A204.1 (cell line): ENCODE measurements around the gene PPFIA1.
"Not testable (repeated sequence)": the region's sequence is repeated elsewhere in the genome, so short reads cannot be mapped to it uniquely, and the experiment has no call there.

Experiments used
- FAIRE-seq: peaks from 2 replicates; lab custom pipeline; 2012; peaks lifted over from hg19 to GRCh38; lab: Jason Lieb, UNC

PPFIA1 gene

GRCh38 chr11:70359451-70360205 is 89.1 kb downstream of the PPFIA1 start:
- FAIRE-seq, result no peak

- FAIRE-seq, result no peak
These were observed 89.7 kb downstream of the PPFIA1 start for GRCh38 chr11:70360211-70360610.

DNA sequence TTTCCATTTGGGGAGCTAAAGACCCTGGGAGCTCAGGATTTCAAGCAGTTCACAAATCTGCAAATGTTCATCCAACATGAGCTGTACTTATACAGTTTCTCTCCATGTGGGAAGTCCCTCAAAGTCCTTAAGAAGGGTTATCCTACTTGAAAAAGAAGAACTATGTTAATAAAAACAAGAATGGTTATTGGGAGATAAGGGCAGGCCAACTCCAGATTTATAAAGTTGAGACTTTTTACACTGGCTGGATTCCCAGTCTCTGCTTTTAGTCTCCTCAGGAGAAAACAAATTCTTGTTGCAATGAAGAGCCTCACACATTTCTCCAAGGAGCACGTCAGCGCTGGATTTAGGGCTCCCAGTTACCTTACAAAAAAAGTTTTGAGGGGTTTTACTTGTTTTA is 93.7 kb downstream of the PPFIA1 start:
- FAIRE-seq, result no peak

DNA sequence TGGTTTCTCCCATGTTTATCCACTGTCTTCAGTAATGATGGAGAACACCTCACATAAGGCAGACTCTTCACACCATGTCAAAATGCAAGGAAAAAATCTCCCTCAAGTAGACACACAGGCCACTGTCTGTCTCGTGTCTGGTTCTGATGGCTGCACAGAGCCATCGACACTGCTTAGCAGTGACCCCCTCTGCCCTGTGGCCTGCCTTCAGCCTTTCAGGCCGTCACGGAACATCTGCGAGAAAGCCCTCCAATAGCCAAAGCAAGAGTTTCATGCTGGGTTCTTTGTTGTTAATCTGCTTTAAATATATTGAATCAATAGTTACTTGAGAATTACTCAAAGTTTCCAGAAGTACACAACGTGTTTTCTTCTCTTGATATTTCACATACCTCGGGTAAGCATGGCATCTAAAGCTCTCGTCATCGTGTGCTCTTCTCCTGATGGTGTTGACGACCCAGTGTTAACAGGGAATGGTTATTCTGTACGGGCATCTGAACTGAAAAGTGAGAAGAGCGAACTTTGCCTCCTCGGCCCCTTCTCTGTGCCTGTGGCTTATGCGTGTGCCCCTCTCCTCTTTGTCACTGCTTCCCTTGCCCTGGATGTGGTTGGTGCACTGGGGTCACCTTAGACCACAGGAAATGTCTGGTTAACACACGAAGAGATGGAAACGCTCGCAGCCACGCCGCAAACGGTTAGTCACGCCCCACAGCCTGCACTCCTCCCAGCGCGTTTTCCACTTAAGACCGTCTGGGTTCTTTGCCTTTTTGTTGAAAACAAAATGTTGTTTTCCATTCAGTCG is 94.5 kb downstream of the PPFIA1 start:
- no peak for FAIRE-seq

- FAIRE-seq, result no peak
These were observed 95.0 kb downstream of the PPFIA1 start for GRCh38 chr11:70365544-70365927.

DNA sequence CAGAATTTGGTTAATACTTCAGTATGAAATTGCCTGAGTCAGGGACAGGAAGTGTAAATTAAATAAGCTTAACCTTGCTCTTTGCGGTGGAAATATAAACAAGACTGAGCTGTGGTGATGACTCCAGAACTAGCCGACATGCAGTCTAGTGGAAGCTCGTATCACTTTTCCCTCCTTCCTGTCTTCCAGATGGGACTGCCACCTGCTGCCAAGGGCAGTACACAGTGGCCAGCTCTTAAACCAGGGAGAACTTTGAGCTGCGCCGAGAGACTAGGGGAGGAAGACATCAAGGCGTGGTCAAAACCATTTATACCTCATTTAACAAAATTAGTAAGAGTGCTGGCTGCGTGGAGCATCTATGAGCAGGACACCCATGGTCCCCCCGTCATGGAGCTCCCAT is 96.6 kb downstream of the PPFIA1 start:
- no peak for FAIRE-seq

GRCh38 chr11:70368961-70369360 is 98.5 kb downstream of the PPFIA1 start:
- FAIRE-seq, result no peak

- no peak for FAIRE-seq
These were observed 100.8 kb downstream of the PPFIA1 start for GRCh38 chr11:70371241-70371640.

DNA sequence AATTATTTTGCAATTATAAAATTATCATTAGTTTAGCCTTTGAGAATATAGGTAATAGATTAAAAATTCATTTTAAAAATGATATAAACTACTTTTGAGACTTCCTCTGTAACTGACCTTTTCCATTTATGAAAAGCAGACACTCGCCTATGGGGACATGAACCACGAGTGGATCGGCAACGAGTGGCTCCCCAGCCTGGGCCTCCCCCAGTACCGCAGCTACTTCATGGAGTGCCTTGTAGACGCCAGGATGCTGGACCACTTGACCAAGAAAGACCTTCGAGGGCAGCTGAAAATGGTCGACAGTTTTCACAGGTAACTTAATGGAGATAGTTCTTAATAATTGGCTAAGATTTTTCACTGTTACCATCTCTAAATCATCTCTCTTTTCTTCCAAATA is 101.6 kb downstream of the PPFIA1 start:
- FAIRE-seq, result no peak

DNA sequence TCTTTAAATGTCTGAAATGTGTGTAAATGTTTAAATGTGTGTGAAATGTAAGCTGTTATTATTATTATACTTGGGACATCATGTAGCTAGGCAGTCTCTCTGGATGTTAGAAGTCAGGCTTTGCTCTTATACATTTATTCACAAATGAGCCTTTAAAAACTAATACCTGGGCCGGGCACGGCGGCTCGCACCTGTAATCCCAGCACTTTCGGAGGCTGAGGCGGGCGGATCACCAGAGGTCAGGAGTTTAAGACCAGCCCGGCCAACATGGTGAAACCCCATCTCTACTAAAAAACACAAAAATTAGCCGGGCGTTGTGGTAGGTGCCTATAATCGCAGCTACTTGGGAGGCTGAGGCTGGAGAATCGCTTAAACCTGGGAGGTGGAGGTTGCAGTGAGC is 106.1 kb downstream of the PPFIA1 start:
- no peak for FAIRE-seq

- FAIRE-seq, result no peak
These were observed 107.2 kb downstream of the PPFIA1 start for GRCh38 chr11:70377645-70378044.

- no peak for FAIRE-seq
These were observed 108.1 kb downstream of the PPFIA1 start for GRCh38 chr11:70378506-70379134.

DNA sequence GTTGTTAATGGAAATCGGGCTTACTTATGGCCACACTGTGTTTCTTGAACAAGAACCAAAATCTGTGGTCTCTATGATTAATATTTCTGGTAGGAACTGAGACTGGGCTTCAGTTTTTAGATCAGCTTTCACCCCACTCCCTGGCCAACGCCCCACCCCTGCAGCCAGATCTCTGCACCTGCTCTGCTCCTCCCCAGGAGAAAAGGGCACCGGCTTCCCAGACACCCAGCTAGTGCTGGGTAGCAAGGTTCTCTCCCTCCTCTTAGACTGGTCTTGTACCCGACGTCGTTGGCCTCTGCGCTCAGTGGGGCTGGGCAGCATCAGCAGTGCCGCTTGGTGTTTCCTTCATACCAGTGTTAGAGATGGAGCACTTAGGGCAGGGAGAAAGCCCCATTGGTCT is 110.9 kb downstream of the PPFIA1 start:
- FAIRE-seq, result no peak

- no peak for FAIRE-seq
These were observed 111.7 kb downstream of the PPFIA1 start for GRCh38 chr11:70381872-70382861.

GRCh38 chr11:70383664-70384565 is 113.4 kb downstream of the PPFIA1 start:
- no peak for FAIRE-seq

GRCh38 chr11:70384566-70385152 is 114.2 kb downstream of the PPFIA1 start:
- no peak for FAIRE-seq

GRCh38 chr11:70387564-70387963 is 117.1 kb downstream of the PPFIA1 start:
- no peak for FAIRE-seq

DNA sequence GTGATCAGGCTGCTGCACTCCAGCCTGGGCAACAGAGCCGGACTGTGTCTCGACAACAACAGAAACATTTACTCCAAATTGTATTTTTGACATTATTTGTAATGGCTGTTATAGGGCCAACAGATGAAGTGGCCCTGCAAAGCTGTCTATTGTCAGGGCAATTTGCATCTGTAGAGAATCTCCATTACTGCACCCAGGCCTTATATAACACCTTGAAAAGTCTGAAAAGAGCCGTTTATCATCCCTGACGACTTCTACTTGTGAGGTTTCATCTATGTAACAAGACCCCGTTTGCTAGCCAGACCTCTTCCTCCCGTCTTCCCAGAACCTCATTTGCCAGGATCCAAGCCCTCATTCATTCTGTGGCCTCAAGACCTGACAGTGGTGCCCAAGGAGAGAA is 118.7 kb downstream of the PPFIA1 start:
- no peak for FAIRE-seq

GRCh38 chr11:70390882-70391281 is 120.4 kb downstream of the PPFIA1 start:
- FAIRE-seq, result not testable (repeated sequence)

GRCh38 chr11:70394211-70394950 is 123.9 kb downstream of the PPFIA1 start:
- no peak for FAIRE-seq
